SK-MEL-5 (cell line): ENCODE measurements around the gene DCLK3. TPM values are rescaled to one million over a fixed set of nuclear protein-coding genes. Genes with fewer than 3 reads are reported as not detected.

ENCODE experiments used
- total RNA-seq: library from RNA; depleted of rRNA; stranded (reverse); fragments of >200 nt; shearing (Covaris generic); gene quantifications from 2 replicates; pipeline ENCODE4 v1.2.3, GENCODE V29; 2014; rRNA removed

The DCLK3 gene
- total RNA-seq, 1 experiment from 2014 or later: not detected

Other genes with a start within 250 kb of the DCLK3 start
- 4.0 and 5.6 TPM in 2 replicates for gene TRANK1, start 180.5 kb upstream of the DCLK3 start, total RNA-seq
- gene EPM2AIP1, start 228.6 kb upstream of the DCLK3 start, total RNA-seq: 11.6 and 15.8 TPM in 2 replicates
- gene MLH1, start 229.0 kb upstream of the DCLK3 start, total RNA-seq: 55.8 and 71.9 TPM in 2 replicates